ENCODE results near the gene OTULIN. TPM values are rescaled to one million over a fixed set of nuclear protein-coding genes. Genes with fewer than 3 reads are reported as not detected.
A peak's percentile ranks its signal among the peaks of the same experiment; 100 is the strongest.

OTULIN gene
- total and polyA plus RNA-seq, 2 of the 13 experiments (the other 11 are each of a cell fraction or from before 2014, with no cell fraction given): 7.0 to 34.8 TPM

GRCh38 chr5:14728459-14728938, 64.0 kb downstream of the OTULIN start (continued):
- TF ChIP-seq PHF20 (CRISPR knock-in tag; IDR thresholded peaks at IDR 0.05) (no peak), ETS1 (CRISPR knock-in tag; IDR thresholded peaks at IDR 0.05) (no peak), ZNF136 (CRISPR knock-in tag; IDR thresholded peaks at IDR 0.05; ENCODE audit: low read depth) (no peak), BATF2 (CRISPR knock-in tag; IDR thresholded peaks at IDR 0.05) (no peak), NFE2 (CRISPR knock-in tag; IDR thresholded peaks at IDR 0.05) (no peak), NFAT5 (CRISPR knock-in tag; IDR thresholded peaks at IDR 0.05) (no peak), HNRNPH1 (optimal IDR thresholded peaks at IDR 0.05; ENCODE audit: low read depth, low read length) (no peak), FOXO1 (CRISPR knock-in tag; IDR thresholded peaks at IDR 0.05) (peak; percentile 82), GZF1 (CRISPR knock-in tag; IDR thresholded peaks at IDR 0.05) (no peak), SRSF9 (IDR thresholded peaks at IDR 0.05; ENCODE audit: borderline replicate concordance, insufficient read depth, low read depth, low read length, poor library complexity, severe bottlenecking) (no peak), KIAA2018 (CRISPR knock-in tag; IDR thresholded peaks at IDR 0.05; ENCODE audit: borderline replicate concordance) (no peak), THAP11 (CRISPR knock-in tag; IDR thresholded peaks at IDR 0.05) (peak; percentile 45; the same call in 1 of the 2 replicates), TAF1 (CRISPR knock-in tag; IDR thresholded peaks at IDR 0.05) (no peak)

Data from HepG2 (cell line).